DND-41 (cell line): ENCODE data around the gene MT1H.

Experiments
- ATAC-seq: fragments of 200-7000 bp; cut with Tn5 transposase; 3 replicates; pipeline ENCODE4 v1.9.1; 2021; ENCODE audit warnings: low read depth; ENCODE audit not compliant: insufficient read depth
- DNase-seq: peaks from one replicate; pipeline ENCODE4 v3.0.0-alpha.2; 2020
- H2AFZ ChIP-seq: 2 replicates; pipeline ENCODE4 v1.6.0; 2012; ENCODE audit warnings: low read depth, low read length
- H3K27ac ChIP-seq: 2 replicates; pipeline ENCODE4 v1.5.1; 2012; ENCODE audit warnings: low read length, inconsistent platforms
- H3K27me3 ChIP-seq: fragments of 200-600 bp; sonication (generic); 2 replicates; pipeline ENCODE4 v1.6.0; 2012; ENCODE audit warnings: low read length, mild to moderate bottlenecking, inconsistent platforms; ENCODE audit not compliant: insufficient read depth, poor library complexity
- H3K36me3 ChIP-seq: 2 replicates; pipeline ENCODE4 v1.5.1; 2012; ENCODE audit warnings: low read length, inconsistent platforms; ENCODE audit not compliant: insufficient read depth
- H3K4me1 ChIP-seq: 2 replicates; pipeline ENCODE4 v1.5.1; 2012; ENCODE audit warnings: mild to moderate bottlenecking, low read length; ENCODE audit not compliant: insufficient read depth
- H3K4me2 ChIP-seq: 2 replicates; pipeline ENCODE4 v1.6.0; 2012; ENCODE audit warnings: mild to moderate bottlenecking, moderate library complexity, low read length, inconsistent platforms; ENCODE audit not compliant: insufficient read depth
- H3K4me3 ChIP-seq, 2 experiments: fragments of 200-600 bp in 1 of 2; shearing (Covaris generic) in 1 of 2; 2 replicates each; pipeline ENCODE4 v1.5.1; 2012 to 2016; ENCODE audit warnings: inconsistent platforms in 2 of 2, low read length in 2 of 2, mild to moderate bottlenecking in 2 of 2, low read depth in 1 of 2, moderate library complexity in 1 of 2
- H3K79me2 ChIP-seq: 2 replicates; pipeline ENCODE4 v1.6.0; 2012; ENCODE audit warnings: low read length, inconsistent platforms; ENCODE audit not compliant: insufficient read depth
- H3K9ac ChIP-seq: 2 replicates; pipeline ENCODE4 v1.6.0; 2012; ENCODE audit warnings: low read depth, mild to moderate bottlenecking, inconsistent platforms, low read length, moderate library complexity
- H3K9me3 ChIP-seq: 2 replicates; pipeline ENCODE4 v1.5.1; 2012; ENCODE audit warnings: low read length, moderate library complexity, mild to moderate bottlenecking, inconsistent platforms; ENCODE audit not compliant: insufficient read depth, severe bottlenecking
- H4K20me1 ChIP-seq: 2 replicates; pipeline ENCODE4 v1.6.0; 2012; ENCODE audit warnings: low read length; ENCODE audit not compliant: insufficient read depth
- CTCF ChIP-seq: IDR thresholded peaks from 2 replicates; pipeline ENCODE4 v1.5.1; 2012; ENCODE audit warnings: borderline replicate concordance, low read length, moderate library complexity, mild to moderate bottlenecking; ENCODE audit not compliant: poor library complexity, severe bottlenecking; ENCODE audit errors: extremely low read depth
- EZH2 ChIP-seq: IDR thresholded peaks from 3 replicates; pipeline ENCODE4 v1.6.1; 2012; ENCODE audit warnings: borderline replicate concordance, low read depth, mild to moderate bottlenecking, moderate library complexity, low read length, inconsistent platforms; ENCODE audit not compliant: severe bottlenecking

The MT1H gene

DNA sequence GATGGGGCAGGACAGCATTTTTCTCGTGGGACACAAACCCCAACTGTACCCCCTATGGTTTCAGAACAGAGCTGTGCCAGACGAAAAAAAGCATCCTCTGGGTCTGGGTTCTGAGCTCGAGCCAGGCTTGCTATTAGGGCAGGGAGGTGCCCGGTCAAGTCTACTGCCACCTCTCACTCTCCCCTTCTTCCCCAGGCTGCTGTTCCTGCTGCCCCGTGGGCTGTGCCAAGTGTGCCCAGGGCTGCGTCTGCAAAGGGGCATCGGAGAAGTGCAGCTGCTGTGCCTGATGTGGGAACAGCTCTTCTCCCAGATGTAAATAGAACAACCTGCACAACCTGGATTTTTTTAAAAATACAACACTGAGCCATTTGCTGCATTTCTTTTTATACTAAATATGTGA is 42.9 kb upstream of the MT1H start:
- Histone ChIP-seq H3K27ac (no peak overlapping the region), H3K27me3 (peaks cover 15% of the 10 kb centered on the region), H3K79me2 (no peaks in the 10 kb centered on the region), H3K9ac (no peak overlapping the region), H3K4me3 (no peak overlapping the region), H3K36me3 (no peaks in the 10 kb centered on the region), H4K20me1 (no peaks in the 10 kb centered on the region), H3K4me1 (no peaks in the 10 kb centered on the region), H2AFZ (no peak overlapping the region), H3K9me3 (no peaks in the 10 kb centered on the region), H3K4me2 (no peak overlapping the region)
- no peak for TF ChIP-seq CTCF
- no peak for TF ChIP-seq EZH2
- DNase-seq (no peak), ATAC-seq (no peak)

- H3K4me1 ChIP-seq = no peaks in the 10 kb centered on the region
- no peaks in the 10 kb centered on the region for H4K20me1 ChIP-seq
- no peak overlapping the region for H3K27ac ChIP-seq
- TF ChIP-seq CTCF (no peak), EZH2 (no peak)
- H2AFZ ChIP-seq = no peak overlapping the region
- no peak overlapping the region for H3K9ac ChIP-seq
- H3K27me3 ChIP-seq = peaks cover 29% of the 10 kb centered on the region
- no peaks in the 10 kb centered on the region for H3K9me3 ChIP-seq
- no peak for ATAC-seq
- no peak overlapping the region for H3K4me2 ChIP-seq
- no peaks in the 10 kb centered on the region for H3K79me2 ChIP-seq
- no peak for DNase-seq
- no peak overlapping the region for H3K4me3 ChIP-seq
- no peaks in the 10 kb centered on the region for H3K36me3 ChIP-seq
Measured at GRCh38 chr16:56628486-56629350, 40.9 kb upstream of the MT1H start.

GRCh38 chr16:56629531-56629930 is 40.1 kb upstream of the MT1H start:
- H3K27me3 ChIP-seq = peaks cover 29% of the 10 kb centered on the region
- no peak for TF ChIP-seq EZH2
- no peak for TF ChIP-seq CTCF
- H2AFZ ChIP-seq = no peak overlapping the region
- H3K4me1 ChIP-seq = no peaks in the 10 kb centered on the region
- H3K9ac ChIP-seq = no peak overlapping the region
- DNase-seq (no peak), ATAC-seq (no peak)
- no peak overlapping the region for H3K4me2 ChIP-seq
- no peak overlapping the region for H3K4me3 ChIP-seq
- no peaks in the 10 kb centered on the region for H3K79me2 ChIP-seq
- no peaks in the 10 kb centered on the region for H3K36me3 ChIP-seq
- no peaks in the 10 kb centered on the region for H4K20me1 ChIP-seq
- H3K27ac ChIP-seq = no peak overlapping the region
- H3K9me3 ChIP-seq = no peaks in the 10 kb centered on the region
